HG02642 (cell line): Measurements from ENCODE around the gene IER3IP1.
"Not testable (repeated sequence)": the region's sequence is repeated elsewhere in the genome, so short reads cannot be mapped to it uniquely, and the experiment has no call there.

Experiments
- ATAC-seq: cut with Tn5 transposase; IDR thresholded peaks from one replicate; pipeline ENCODE4 v1.9.1; 2021; ENCODE audit warnings: mild to moderate bottlenecking; ENCODE audit not compliant: unreplicated experiment, poor library complexity

The IER3IP1 gene

GRCh38 chr18:47175898-47176575 lies at the start of gene IER3IP1:
Gene IER3IP1, minus strand, starts transcription at chr18:47176364. Its CDS starts 87 bp downstream, at chr18:47176277.
- peak; percentile 78 for ATAC-seq

- no peak for ATAC-seq
These were observed 39.5 kb upstream of the IER3IP1 start for GRCh38 chr18:47215554-47216138.

- no peak for ATAC-seq
These were observed 33.0 kb upstream of the IER3IP1 start for GRCh38 chr18:47209171-47209570.

GRCh38 chr18:47206945-47207637 lies 30.9 kb upstream of the IER3IP1 start:
- ATAC-seq: no peak

- no peak for ATAC-seq
These were observed 28.9 kb upstream of the IER3IP1 start for GRCh38 chr18:47204908-47205522.

GRCh38 chr18:47203626-47204464 lies 27.7 kb upstream of the IER3IP1 start:
- ATAC-seq: no peak

- not testable (repeated sequence) for ATAC-seq
These were observed 19.8 kb upstream of the IER3IP1 start for GRCh38 chr18:47195961-47196360.

- no peak for ATAC-seq
These were observed 15.8 kb upstream of the IER3IP1 start for GRCh38 chr18:47191961-47192360.

- ATAC-seq: no peak
These were observed 11.6 kb upstream of the IER3IP1 start for GRCh38 chr18:47187721-47188120.

- ATAC-seq: no peak
These were observed 8.4 kb upstream of the IER3IP1 start for GRCh38 chr18:47184419-47185050.

GRCh38 chr18:47182156-47182555 lies 6.0 kb upstream of the IER3IP1 start:
- not testable (repeated sequence) for ATAC-seq

GRCh38 chr18:47180765-47181164 lies 4.6 kb upstream of the IER3IP1 start:
- ATAC-seq: no peak

GRCh38 chr18:47179520-47179919 lies 3.4 kb upstream of the IER3IP1 start:
- ATAC-seq: no peak

- ATAC-seq: peak; percentile 13
These were observed 774 bp downstream of the IER3IP1 start for GRCh38 chr18:47175283-47175897.

- ATAC-seq: no peak
These were observed 1.5 kb downstream of the IER3IP1 start for GRCh38 chr18:47174545-47175116.

- ATAC-seq: no peak
These were observed 3.7 kb downstream of the IER3IP1 start for GRCh38 chr18:47172476-47172875.

- no peak for ATAC-seq
These were observed 7.3 kb downstream of the IER3IP1 start for GRCh38 chr18:47168913-47169312.

- ATAC-seq: no peak
These were observed 7.7 kb downstream of the IER3IP1 start for GRCh38 chr18:47168509-47168908.

- ATAC-seq: no peak
These were observed 9.9 kb downstream of the IER3IP1 start for GRCh38 chr18:47166294-47166693.
